Uterus (tissue), 2 donors: ENCODE measurements around the gene EIPR1.

Experiments
- CTCF ChIP-seq, 4 experiments: fragments of 200-600 bp in 2 of 4; fragments of 450-650 bp in 2 of 4; sonication (generic) in 2 of 4; IDR thresholded peaks; one replicate each; pipeline ENCODE4 v1.5.1; 2016 to 2019; ENCODE audit warnings: antibody characterized with exemption in 4 of 4, mild to moderate bottlenecking in 2 of 4, moderate library complexity in 1 of 4
- POLR2A ChIP-seq, 2 donors: fragments of 450-650 bp; IDR thresholded peaks; one replicate each; pipeline ENCODE4 v1.6.1; 2016; ENCODE audit warnings: antibody characterized with exemption in 2 of 2, mild to moderate bottlenecking in 1 of 2, moderate library complexity in 1 of 2

GRCh38 chr2:3299130-3299529, 78.5 kb downstream of the EIPR1 start:
- TF ChIP-seq CTCF (IDR thresholded peaks at IDR 0.05) (no peak), POLR2A (IDR thresholded peaks at IDR 0.05) (no peak)
